Stimulated activated CD4-positive, alpha-beta T cell treated with anti-CD3 and anti-CD28 coated beads, TNF-alpha, amount 100 ng/mL, for 1 hour (primary cell): ENCODE results near the gene UBB.

Experiments used
- DNase-seq, 3 donors: peaks; one replicate each; pipeline ENCODE4 v3.0.0-alpha.2; 2020; ENCODE audit warnings: low read depth in 3 of 3, low spot score in 1 of 3

Gene UBB

DNA sequence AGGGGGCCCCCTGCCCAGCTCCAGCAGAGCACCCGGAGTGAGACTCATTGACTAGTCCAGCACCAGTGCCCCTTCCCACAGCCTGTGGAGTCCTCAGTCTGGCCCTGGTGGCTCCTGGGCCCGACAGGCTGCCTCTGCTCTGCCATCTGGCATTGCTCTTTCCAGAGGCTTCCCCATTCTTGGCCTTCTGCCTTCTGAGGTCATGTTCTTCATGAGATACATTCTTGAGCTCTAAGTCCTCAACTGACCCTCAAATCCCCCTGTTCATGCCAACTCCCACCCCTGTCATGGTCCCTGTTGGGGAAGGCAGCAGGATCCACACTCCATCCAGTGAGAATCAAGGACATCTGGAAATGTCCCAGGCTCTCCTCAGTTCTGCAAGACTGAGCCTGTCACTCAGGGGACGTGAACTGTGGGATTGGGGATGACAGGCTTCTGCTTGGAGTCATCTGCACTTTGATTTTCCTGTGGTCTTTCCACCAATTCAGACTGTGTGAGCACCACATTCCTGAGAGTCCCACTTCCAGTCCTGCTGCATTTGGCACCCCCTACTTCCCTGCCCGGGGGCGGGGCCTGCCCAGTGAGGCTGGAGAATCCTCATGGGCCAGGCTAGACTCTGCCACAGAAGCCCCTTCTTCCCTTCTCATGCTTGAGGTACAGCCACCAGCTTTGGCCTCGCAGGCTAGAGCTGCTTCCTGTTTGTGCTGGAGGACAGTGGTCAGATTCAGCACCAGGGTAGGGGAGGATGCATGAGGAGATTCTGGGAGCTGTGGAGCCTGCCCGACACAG is 37.2 kb downstream of the UBB start:
- DNase-seq: no peak

DNA sequence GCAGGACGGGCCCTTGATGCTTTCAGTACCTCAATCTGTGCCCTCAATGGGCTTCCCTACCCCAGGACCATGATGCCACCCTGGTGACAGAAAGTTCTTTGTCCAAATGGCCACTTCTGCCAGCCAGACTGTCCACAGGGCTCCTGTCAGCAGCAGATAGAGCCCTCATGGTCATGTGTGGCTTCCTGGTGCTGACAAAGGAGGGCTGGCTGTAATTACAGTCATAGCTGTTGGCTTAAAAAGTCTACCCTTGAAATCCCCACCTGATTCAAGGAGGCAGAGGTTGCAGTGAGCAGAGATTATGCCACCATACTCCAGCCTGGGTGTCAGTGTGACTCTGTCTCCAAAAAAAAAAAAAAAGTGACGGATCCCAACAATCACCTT is 37.8 kb downstream of the UBB start:
- DNase-seq: no peak

DNA sequence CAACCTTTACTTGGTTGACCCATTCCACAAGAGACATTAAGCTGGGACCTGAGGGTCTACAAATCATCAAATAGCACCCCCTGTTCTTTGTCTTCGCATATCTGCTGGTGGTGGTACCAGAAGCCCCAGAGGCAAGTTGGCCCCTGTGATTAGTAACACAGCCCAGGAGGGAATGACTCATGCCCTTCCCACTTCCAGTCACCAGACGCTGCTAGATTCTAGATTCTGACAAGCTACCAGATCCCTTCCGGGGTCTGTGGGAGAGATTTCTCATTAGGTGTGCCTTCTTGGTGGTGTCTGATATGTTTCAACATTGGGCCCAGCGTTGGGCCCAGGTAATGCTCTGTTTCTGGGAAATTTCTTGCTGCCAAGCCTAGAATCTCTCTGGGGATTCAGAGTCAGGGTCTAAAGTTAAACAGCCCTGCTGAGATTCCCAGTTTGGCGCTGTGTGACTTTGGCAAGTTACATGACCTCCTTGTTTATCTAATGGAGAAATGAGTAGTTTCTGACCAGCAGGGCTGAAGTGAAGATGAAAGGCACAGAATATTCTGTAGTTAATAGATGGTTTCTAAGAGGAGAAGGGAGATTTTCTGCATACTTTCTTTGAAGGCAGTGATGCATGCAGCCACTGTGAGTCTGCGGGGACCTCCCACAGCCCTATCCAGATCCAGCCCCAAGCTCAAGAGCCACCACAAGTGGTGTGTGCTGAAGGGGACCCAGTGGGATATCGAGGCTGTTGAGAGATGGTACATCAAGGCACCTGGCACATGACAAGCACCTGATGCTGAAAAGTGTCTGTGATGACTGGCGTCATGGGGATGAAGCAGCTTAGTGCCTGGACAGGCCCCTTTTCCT is 38.4 kb downstream of the UBB start:
- DNase-seq: peak in 2 of 3 donors; percentile 23 to 26

DNA sequence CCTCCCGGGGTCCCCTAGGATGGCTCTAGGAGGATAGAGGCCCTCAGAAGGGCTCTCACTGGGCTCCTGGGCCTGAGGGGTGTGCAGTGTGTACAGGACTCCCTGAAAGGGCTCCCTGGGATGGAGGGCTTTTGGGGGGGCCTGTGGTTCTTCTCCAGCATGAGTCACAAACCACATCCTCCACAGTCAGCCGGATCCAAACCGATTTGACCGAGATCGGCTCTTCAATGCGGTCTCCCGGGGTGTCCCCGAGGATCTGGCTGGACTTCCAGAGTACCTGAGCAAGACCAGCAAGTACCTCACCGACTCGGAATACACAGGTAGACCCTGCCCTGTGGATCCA is 39.0 kb downstream of the UBB start:
- no peak for DNase-seq

DNA sequence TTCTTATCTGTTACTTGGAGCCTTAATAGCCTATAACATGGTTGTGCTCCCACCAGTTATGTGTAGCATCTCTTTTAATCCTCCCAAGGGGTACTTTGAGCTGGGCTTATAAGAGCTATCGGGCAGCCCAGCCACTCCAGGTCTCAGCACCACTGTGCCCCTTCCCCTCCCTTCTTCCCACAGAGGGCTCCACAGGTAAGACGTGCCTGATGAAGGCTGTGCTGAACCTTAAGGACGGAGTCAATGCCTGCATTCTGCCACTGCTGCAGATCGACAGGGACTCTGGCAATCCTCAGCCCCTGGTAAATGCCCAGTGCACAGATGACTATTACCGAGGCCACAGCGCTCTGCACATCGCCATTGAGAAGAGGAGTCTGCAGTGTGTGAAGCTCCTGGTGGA is 41.5 kb downstream of the UBB start:
- DNase-seq: no peak

DNA sequence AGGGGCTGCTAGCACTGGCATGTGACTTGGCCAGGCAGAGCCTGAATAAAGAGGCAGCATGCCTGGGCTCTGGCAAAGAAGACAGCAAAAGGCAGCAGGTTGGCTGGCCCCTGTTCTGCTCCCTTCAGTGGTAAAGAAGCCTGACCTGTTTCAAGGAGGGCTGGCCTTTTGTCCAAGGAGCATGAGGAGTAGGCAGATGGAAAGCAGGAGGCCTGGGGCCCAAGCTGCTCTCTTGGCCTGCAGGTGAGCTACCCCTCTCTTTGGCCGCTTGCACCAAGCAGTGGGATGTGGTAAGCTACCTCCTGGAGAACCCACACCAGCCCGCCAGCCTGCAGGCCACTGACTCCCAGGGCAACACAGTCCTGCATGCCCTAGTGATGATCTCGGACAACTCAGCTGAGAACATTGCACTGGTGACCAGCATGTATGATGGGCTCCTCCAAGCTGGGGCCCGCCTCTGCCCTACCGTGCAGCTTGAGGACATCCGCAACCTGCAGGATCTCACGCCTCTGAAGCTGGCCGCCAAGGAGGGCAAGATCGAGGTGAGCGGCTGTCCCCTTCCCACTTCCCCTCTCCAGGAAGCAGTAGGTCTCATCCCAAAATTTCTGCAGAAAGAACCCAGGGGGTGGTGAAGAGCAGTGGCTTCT is 42.5 kb downstream of the UBB start:
- DNase-seq: no peak

DNA sequence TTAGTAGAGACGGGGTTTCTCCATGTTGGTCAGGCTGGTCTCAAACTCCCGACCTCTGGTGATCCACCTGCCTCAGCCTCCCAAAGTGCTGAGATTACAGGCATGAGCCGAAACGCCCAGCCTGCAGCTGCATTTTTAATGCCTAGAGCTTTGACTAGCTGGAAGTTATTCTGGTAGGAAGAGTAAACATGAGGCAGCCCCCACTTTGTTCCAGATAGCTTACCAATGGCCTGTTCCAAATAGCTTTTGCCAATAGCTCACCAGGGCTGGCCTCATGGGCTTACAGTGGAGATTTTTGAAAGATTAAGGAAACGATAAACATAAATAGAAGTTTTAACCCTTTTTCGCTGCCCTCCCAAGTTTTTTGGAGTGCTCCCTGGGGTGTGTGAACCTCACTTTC is 44.3 kb downstream of the UBB start:
- no peak for DNase-seq

DNA sequence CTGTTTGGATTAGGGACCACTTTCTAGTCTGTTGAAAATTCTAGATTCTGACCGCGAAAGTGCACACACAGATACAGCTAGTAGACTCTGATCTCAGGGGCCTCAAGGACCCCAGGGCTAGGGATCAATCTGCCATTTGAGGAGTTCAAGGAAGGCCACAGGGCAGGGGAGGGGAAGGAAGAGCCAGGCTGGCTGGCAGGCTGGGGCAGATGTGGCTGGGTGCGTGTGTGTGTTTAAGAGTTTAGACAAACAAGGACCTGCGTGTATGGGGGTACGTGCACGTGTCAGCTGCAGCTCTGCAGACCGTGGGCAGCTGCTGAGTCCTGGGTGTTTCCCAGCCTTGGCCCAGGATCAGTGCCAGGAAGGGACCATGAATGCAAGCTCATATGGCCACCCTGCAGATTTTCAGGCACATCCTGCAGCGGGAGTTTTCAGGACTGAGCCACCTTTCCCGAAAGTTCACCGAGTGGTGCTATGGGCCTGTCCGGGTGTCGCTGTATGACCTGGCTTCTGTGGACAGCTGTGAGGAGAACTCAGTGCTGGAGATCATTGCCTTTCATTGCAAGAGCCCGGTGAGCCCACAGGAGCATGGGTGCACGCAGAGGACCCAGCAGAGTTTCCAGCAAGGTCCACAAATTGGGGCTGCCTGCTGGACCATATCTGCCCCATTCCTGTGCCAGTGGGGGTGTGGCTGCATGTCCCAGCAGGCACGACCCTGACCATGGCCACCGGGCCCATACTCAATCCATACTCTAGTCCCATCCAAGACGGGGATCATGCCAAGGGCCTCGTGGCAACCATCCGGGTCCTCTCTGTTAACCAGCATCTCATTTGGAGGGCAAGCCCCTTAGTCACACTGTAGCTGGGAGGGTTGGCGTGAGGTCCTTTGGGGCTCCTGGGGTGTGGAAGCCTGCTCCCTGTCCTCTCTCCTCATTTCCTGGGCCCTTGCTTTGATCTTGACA is 45.1 kb downstream of the UBB start:
- DNase-seq: no peak

DNA sequence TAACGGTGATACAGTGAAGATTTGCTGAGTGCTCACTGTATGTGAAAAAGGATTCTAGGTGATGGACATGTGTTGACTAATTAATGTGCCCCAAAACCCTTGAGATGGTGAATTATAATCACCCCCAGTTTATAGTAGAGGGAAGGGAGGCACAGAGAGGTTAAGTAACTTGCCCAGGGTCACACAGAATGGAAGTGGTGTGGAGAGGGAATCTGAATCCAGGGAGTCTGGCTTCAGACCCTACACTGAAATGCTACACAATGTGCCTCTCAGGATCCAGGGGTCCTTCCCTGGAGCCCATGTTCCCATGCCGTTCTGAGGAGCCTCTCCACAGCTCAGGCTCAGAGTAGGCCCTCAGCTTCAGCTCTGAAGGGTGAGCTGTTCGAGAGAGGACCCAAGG is 46.1 kb downstream of the UBB start:
- DNase-seq: no peak

DNA sequence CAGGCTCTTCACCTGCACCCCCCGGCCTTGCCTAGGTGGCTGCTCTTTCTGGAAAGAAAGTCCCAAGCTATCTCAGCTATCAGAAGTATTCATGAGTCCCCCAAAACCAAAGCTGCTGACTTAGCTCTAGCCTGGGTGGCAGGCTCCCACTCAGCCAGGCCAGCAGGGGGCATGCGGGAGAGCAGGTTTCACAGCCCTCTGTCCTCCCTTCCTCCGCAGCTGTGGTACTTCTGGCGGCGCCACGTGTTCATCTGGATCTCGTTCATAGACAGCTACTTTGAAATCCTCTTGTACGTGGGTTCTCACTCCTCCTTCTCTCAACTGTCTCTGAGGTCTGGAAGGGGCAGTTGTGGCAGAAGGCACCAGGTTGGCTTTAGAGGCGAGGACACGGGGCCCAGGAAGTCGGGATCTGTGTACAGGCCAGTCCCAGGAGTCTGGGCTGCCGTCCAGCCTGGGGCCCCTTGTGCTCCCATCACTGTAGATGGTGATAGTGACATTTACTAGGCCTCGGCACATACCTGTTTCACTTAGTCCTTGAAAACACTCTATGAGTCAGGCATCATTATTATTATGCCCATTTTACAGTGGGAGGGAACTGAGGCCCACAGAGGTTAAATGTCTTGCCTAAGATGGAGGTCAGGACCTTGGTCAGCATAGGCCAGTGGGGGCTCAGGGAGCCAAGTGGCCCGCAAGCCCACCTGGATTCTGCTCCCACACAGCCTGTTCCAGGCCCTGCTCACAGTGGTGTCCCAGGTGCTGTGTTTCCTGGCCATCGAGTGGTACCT is 47.4 kb downstream of the UBB start:
- DNase-seq: no peak

DNA sequence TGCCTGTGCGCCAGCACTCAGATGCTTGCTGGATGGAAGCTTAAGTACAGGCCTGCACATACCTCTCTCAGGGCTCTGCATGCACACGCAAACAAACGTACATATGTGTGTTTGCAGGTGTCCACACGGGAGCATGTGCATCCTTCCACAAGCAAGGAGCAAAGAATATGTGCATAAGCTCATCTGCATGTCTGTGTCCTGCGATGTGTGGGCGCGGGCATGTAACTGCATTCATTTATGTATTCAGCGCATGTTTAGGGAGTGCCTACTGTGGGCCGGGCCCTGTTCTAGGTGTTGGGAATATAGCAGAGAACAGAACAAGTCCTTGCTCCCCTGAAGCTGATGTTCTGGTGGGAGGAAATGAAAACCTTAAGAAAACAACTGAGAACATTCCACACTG is 48.2 kb downstream of the UBB start:
- no peak for DNase-seq

DNA sequence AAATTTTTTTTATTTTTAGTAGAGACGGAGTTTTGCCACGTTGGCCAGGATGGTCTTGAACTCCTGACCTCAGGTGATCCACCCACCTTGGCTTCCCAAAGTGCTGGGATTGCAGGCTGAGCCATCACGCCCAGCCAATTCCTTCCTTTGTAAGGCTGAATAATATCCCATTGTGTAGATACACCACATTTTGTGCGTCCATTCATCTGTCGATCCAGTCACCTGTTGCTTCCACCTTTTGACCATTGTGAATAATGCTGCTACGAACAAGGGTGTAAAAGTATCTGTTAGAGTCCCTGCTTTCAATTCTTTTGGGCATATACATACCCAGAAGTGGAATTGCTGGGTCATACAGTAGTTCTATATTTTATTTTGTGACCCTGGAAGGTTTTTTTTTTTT is 49.8 kb downstream of the UBB start:
- DNase-seq: no peak

DNA sequence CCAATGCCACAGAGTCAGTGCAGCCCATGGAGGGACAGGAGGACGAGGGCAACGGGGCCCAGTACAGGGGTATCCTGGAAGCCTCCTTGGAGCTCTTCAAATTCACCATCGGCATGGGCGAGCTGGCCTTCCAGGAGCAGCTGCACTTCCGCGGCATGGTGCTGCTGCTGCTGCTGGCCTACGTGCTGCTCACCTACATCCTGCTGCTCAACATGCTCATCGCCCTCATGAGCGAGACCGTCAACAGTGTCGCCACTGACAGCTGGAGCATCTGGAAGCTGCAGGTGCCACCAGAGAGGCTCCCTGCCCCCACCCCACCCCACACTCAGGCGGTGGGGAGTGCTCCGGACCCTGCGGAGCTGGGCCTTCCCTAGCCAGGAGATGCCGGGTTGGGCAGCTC is 51.1 kb downstream of the UBB start:
- no peak for DNase-seq
